HG03571 (cell line): Measurements from ENCODE around the gene C1orf167.

Experiments used
- ATAC-seq: cut with Tn5 transposase; IDR thresholded peaks from one replicate; pipeline ENCODE4 v1.9.1; 2021; ENCODE audit not compliant: unreplicated experiment

C1orf167 gene

GRCh38 chr1:11761988-11762406 is at the start of gene C1orf167:
TSS of gene C1orf167 (plus strand) at chr1:11762193. CDS start at chr1:11764401, 2,208 bp downstream.
- no peak for ATAC-seq

- no peak for ATAC-seq
These were observed 49.7 kb upstream of the C1orf167 start for GRCh38 chr1:11712285-11712684.

- no peak for ATAC-seq
These were observed 48.9 kb upstream of the C1orf167 start for GRCh38 chr1:11713095-11713494.

GRCh38 chr1:11714831-11715575 is 47.0 kb upstream of the C1orf167 start:
- no peak for ATAC-seq

GRCh38 chr1:11719313-11720032 is 42.5 kb upstream of the C1orf167 start:
- ATAC-seq, result no peak

- ATAC-seq, result no peak
These were observed 42.0 kb upstream of the C1orf167 start for GRCh38 chr1:11720033-11720376.

GRCh38 chr1:11720525-11720924 is 41.5 kb upstream of the C1orf167 start:
- ATAC-seq, result no peak

- no peak for ATAC-seq
These were observed 40.7 kb upstream of the C1orf167 start for GRCh38 chr1:11721311-11721710.

GRCh38 chr1:11722538-11722937 is 39.5 kb upstream of the C1orf167 start:
- no peak for ATAC-seq

- ATAC-seq, result no peak
These were observed 36.4 kb upstream of the C1orf167 start for GRCh38 chr1:11725616-11726015.

GRCh38 chr1:11727119-11727518 is 34.9 kb upstream of the C1orf167 start:
- no peak for ATAC-seq

GRCh38 chr1:11728126-11728806 is 33.7 kb upstream of the C1orf167 start:
- no peak for ATAC-seq

GRCh38 chr1:11729155-11729497 is 32.9 kb upstream of the C1orf167 start:
- no peak for ATAC-seq

- no peak for ATAC-seq
These were observed 32.2 kb upstream of the C1orf167 start for GRCh38 chr1:11729498-11730428.

- ATAC-seq, result peak; percentile 51
These were observed 31.5 kb upstream of the C1orf167 start for GRCh38 chr1:11730429-11730891.

- no peak for ATAC-seq
These were observed 30.2 kb upstream of the C1orf167 start for GRCh38 chr1:11731691-11732283.

GRCh38 chr1:11733306-11733705 is 28.7 kb upstream of the C1orf167 start:
- no peak for ATAC-seq

GRCh38 chr1:11735531-11735853 is 26.5 kb upstream of the C1orf167 start:
- ATAC-seq, result no peak

- no peak for ATAC-seq
These were observed 25.9 kb upstream of the C1orf167 start, which contains the start of gene AGTRAP for GRCh38 chr1:11735854-11736745. TSS of gene AGTRAP (plus strand) at chr1:11736136. CDS start at chr1:11736209, 73 bp downstream.
